Loucy (cell line): ENCODE results near the gene FNDC11.

ENCODE experiments used
- CTCF ChIP-seq: fragments of 200-600 bp; sonication (generic); conservative IDR thresholded peaks from 2 replicates; pipeline ENCODE4 v1.5.1; 2014; ENCODE audit warnings: mild to moderate bottlenecking, antibody characterized with exemption, low read length
- EZH2phosphoT487 ChIP-seq: fragments of 200-600 bp; IDR thresholded peaks from 2 replicates; pipeline ENCODE4 v1.6.1; 2018; ENCODE audit warnings: antibody characterized with exemption, mild to moderate bottlenecking, moderate library complexity, borderline replicate concordance

DNA sequence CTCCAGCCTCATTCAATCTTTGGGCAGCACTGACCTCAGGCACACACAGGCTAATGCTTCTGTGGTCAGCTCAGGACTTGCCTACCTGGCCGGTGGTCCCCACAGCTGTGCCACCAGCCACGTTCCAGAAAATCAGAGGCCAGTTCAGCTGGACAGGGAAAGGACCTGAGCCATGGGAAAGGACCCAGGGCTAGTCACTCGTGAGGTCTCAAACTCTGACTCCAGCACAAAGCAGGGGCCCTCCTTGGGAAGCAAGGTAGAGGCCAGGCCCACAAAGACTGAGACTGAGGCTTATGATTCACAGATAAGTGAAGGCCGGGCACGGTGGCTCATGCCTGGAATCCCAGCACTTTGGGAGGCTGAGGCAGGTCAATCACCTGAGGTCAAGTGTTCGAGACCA, 42.5 kb downstream of the FNDC11 start:
- TF ChIP-seq CTCF (no peak), EZH2phosphoT487 (no peak)
